MCF 10A (cell line): ENCODE results near the gene CNTN2. TPM values are rescaled to one million over a fixed set of nuclear protein-coding genes. Genes with fewer than 3 reads are reported as not detected.

Source experiments
- BruUV-seq: library from RNA; stranded (reverse); fragments of 400-500 nt; replicated peaks from 2 replicates; lab custom pipeline; 2021; lab: Mats Ljungman, UMichigan
- CTCF ChIA-PET: fragments of 300-600 bp; sonication (Branson Sonifier 250); formaldehyde crosslinking; extraction: SDS; loops from one replicate; lab custom pipeline; 2021; ENCODE audit warnings: antibody characterized with exemption, inconsistent platforms; lab: Yijun Ruan, JAX
- POLR2A ChIA-PET: fragments of 300-600, 350-650 bp; sonication (Branson Sonifier 250); formaldehyde crosslinking; extraction: SDS; loops from one replicate; lab custom pipeline; 2020; ENCODE audit warnings: antibody characterized with exemption, inconsistent platforms; lab: Yijun Ruan, JAX
- DNase-seq: peaks from one replicate; pipeline ENCODE4 v3.0.0-alpha.2; 2018; ENCODE audit not compliant: unreplicated experiment
- H3K27ac Mint-ChIP-seq: one replicate; pipeline ENCODE4 v1.8.0; 2022; ENCODE audit warnings: mild to moderate bottlenecking, low read depth, mixed read lengths; ENCODE audit not compliant: unreplicated experiment
- H3K27me3 Mint-ChIP-seq: one replicate; pipeline ENCODE4 v1.8.0; 2022; ENCODE audit warnings: mixed read lengths; ENCODE audit not compliant: insufficient read depth, unreplicated experiment
- H3K36me3 Mint-ChIP-seq: one replicate; pipeline ENCODE4 v1.8.0; 2022; ENCODE audit warnings: mild to moderate bottlenecking, moderate library complexity, mixed read lengths; ENCODE audit not compliant: insufficient read depth, unreplicated experiment
- H3K4me1 Mint-ChIP-seq: one replicate; pipeline ENCODE4 v1.8.0; 2022; ENCODE audit warnings: mixed read lengths; ENCODE audit not compliant: insufficient read depth, unreplicated experiment
- H3K4me3 Mint-ChIP-seq: one replicate; pipeline ENCODE4 v1.8.0; 2022; ENCODE audit warnings: mild to moderate bottlenecking, moderate library complexity, mixed read lengths; ENCODE audit not compliant: unreplicated experiment
- H3K9me3 Mint-ChIP-seq: one replicate; pipeline ENCODE4 v1.8.0; 2022; ENCODE audit warnings: mixed read lengths; ENCODE audit not compliant: unreplicated experiment
- intact Hi-C: fragments of 100-400 bp; cut with micrococcal nuclease; formaldehyde crosslinking; loops from 2 replicates; pipeline ENCODE4 v1.14.1; 2022
- total RNA-seq: library from RNA; stranded (reverse); gene quantifications from 2 replicates; pipeline ENCODE4 v1.2.3, GENCODE V29; 2022
- TF ChIP-seq, protein P1 (sequence below): fragments of 200-600 bp; IDR thresholded peaks from one replicate; pipeline ENCODE4 v1.8.0; 2022; ENCODE audit warnings: antibody characterized with exemption, mild to moderate bottlenecking; ENCODE audit not compliant: unreplicated experiment

Gene CNTN2
- total RNA-seq, 1 experiment from 2014 or later = 0.05 TPM

DNA sequence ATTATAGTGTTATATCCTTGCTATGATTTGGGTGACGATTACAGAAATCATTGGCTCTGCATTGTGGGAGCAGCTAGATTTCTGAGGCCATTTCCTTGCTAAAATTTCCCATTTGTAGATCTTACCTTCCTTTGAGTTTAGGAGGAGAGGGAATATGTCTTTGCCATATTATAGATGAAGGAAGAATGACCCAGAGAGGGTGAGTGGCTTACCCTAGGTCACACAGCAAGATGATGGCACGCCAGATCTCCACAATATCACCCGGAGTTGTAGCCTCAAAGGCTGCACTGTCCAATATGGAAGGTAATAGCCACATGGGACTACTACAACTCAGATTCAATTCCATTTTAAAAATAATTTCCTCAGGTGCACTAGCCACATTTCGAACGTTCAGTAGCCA, 10.3 kb downstream of the CNTN2 start:
- Mint-ChIP-seq H3K9me3 (no peaks in the 10 kb centered on the region), H3K27me3 (peaks cover 94% of the 10 kb centered on the region), H3K4me3 (no peak overlapping the region), H3K4me1 (no peaks in the 10 kb centered on the region), H3K27ac (no peak overlapping the region), H3K36me3 (no peaks in the 10 kb centered on the region)
- DNase-seq = no peak
- ChIA-PET CTCF (interaction anchor here (0.5 to 8.7 kb wide), 11 partner anchors 9 to 451 kb away, joined by 3 to 111 read pairs (median 3); partner anchors contain the start of genes CDK18 and CNTN2), POLR2A (interaction anchor here (1.2 kb wide), 1 partner anchor 52 kb away, joined by 3 read pairs; no protein-coding TSS in a partner anchor)
- intact Hi-C loops = no loop called here
- no TSS peak for BruUV-seq
- TF ChIP-seq, protein P1, sequence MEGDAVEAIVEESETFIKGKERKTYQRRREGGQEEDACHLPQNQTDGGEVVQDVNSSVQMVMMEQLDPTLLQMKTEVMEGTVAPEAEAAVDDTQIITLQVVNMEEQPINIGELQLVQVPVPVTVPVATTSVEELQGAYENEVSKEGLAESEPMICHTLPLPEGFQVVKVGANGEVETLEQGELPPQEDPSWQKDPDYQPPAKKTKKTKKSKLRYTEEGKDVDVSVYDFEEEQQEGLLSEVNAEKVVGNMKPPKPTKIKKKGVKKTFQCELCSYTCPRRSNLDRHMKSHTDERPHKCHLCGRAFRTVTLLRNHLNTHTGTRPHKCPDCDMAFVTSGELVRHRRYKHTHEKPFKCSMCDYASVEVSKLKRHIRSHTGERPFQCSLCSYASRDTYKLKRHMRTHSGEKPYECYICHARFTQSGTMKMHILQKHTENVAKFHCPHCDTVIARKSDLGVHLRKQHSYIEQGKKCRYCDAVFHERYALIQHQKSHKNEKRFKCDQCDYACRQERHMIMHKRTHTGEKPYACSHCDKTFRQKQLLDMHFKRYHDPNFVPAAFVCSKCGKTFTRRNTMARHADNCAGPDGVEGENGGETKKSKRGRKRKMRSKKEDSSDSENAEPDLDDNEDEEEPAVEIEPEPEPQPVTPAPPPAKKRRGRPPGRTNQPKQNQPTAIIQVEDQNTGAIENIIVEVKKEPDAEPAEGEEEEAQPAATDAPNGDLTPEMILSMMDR = no peak

DNA sequence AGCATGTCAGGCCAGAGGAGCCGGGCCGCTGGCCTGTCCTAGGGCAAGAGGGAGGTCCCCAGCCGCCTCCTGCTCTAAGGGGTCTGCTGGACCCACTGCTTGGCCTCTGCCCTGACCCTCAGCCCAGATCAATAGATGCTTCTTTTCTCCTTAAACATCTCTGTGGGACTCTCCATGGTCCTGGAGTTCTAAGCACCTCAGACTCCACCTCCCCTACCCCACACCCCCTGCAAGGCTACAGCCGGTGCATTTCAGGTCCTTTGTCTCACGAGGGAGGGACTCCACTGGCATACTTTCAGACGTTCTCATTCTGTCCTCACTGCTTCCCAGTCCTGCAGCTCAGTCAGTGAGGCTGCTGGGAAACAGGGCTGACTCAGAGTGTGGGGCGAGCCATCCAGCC, 11.0 kb downstream of the CNTN2 start:
- Mint-ChIP-seq H3K27ac (no peak overlapping the region), H3K4me3 (no peak overlapping the region), H3K36me3 (no peaks in the 10 kb centered on the region), H3K27me3 (peaks cover 94% of the 10 kb centered on the region), H3K4me1 (no peaks in the 10 kb centered on the region), H3K9me3 (no peaks in the 10 kb centered on the region)
- ChIA-PET POLR2A (interaction anchor here (0.7 kb wide), 1 partner anchor 410 kb away, joined by 3 read pairs; no protein-coding TSS in a partner anchor), CTCF (interaction anchor here (0.6 to 8.7 kb wide), 8 partner anchors 8 to 283 kb away, joined by 3 to 111 read pairs (median 3); no protein-coding TSS in a partner anchor)
- BruUV-seq = no TSS peak
- TF ChIP-seq, protein P1 = no peak
- DNase-seq = no peak
- intact Hi-C loops = no loop called here

DNA sequence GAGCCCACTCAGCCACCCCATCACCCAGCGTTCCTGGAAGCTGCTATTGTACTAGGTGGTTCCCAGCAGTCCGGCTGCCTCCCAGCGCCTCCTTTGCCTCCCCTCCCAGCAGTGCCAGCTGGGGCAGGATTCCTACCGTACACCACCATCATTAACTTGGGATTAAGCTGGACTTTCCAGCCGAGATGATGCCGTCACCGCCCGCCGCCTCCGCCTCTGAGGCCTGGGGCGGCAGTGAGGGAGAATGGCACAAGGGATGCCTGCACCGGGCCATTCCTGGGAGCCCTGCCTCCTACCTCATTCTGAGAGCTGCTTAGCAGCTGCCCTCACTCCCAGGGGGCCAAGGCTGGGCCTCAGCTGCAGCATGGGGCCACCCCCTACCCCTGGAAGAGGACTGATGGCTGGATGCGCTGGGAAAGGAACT, 13.2 kb downstream of the CNTN2 start:
- CTCF ChIA-PET = interaction anchor here (0.6 to 2.5 kb wide), 7 partner anchors 9 to 248 kb away, joined by 3 to 15 read pairs (median 5); no protein-coding TSS in a partner anchor
- POLR2A ChIA-PET = interaction anchor here (1.0 to 1.2 kb wide), 2 partner anchors 18 to 81 kb away, joined by 4 to 5 read pairs; no protein-coding TSS in a partner anchor
- peaks cover 75% of the 10 kb centered on the region for H3K27me3 Mint-ChIP-seq
- H3K27ac Mint-ChIP-seq = no peak overlapping the region
- H3K4me1 Mint-ChIP-seq = no peaks in the 10 kb centered on the region
- DNase-seq = no peak
- H3K9me3 Mint-ChIP-seq = no peaks in the 10 kb centered on the region
- intact Hi-C loops = no loop called here
- no TSS peak for BruUV-seq
- no peaks in the 10 kb centered on the region for H3K36me3 Mint-ChIP-seq
- TF ChIP-seq, protein P1 = no peak
- no peak overlapping the region for H3K4me3 Mint-ChIP-seq

DNA sequence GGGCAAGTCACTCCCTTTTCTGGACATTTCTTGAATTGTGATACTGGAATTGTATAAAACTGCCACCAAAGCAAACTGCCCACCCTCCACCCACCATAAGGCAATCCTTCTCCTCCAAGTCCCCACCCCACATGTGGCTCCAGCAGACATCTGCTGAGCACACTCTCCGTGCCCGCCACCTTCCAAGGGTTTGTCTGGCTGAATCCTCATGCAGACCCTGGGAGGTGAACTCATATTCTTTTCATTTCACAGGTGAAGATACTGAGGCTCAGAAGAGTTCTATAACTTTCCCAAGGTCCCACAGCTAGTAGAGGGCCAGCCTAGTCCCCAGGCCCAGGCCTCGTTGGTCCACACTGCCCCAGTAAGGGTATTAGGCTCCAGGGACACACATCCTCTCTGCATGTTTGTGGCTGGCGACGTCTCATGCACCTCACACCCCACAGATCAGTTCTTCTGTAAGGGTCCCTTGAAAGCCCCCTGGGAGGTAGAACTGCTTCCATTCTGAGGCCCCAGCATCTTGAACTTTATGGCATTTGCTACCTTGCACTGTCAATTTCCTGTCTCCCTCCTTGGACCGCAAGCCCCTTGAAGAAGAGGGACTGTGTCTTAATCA, 14.1 kb downstream of the CNTN2 start:
- TF ChIP-seq, protein P1 = no peak
- ChIA-PET POLR2A (interaction anchor here (1.0 kb wide), 1 partner anchor 82 kb away, joined by 4 read pairs; no protein-coding TSS in a partner anchor), CTCF (interaction anchor here (0.9 to 2.5 kb wide), 4 partner anchors 9 to 249 kb away, joined by 4 to 15 read pairs (median 6); no protein-coding TSS in a partner anchor)
- no TSS peak for BruUV-seq
- no peak for DNase-seq
- Mint-ChIP-seq H3K36me3 (no peaks in the 10 kb centered on the region), H3K9me3 (no peaks in the 10 kb centered on the region), H3K4me1 (no peaks in the 10 kb centered on the region), H3K27me3 (peaks cover 67% of the 10 kb centered on the region), H3K27ac (no peak overlapping the region), H3K4me3 (no peak overlapping the region)
- intact Hi-C loops = no loop called here
